HepG2 (cell line): Measurements from ENCODE around the gene BTN1A1. TPM values are rescaled to one million over a fixed set of nuclear protein-coding genes. Genes with fewer than 3 reads are reported as not detected.

Experiments used
- CAMTA2 ChIP-seq: sonication (generic); formaldehyde crosslinking; IDR thresholded peaks from 2 replicates; pipeline ENCODE4 v1.4.0; 2020; ENCODE audit warnings: mild to moderate bottlenecking, missing genetic modification reagents, borderline replicate concordance
- CCDC6 ChIP-seq: sonication (generic); formaldehyde crosslinking; IDR thresholded peaks from 2 replicates; pipeline ENCODE4 v1.8.1; 2022; ENCODE audit warnings: mild to moderate bottlenecking, missing genetic modification reagents, moderate library complexity
- CREM ChIP-seq, 2 experiments: sonication (generic) in 1 of 2; formaldehyde crosslinking in 1 of 2; IDR thresholded peaks; 2 replicates each; pipeline versions ENCODE4 v1.4.0 to v1.6.1; 2016 to 2020; ENCODE audit warnings: antibody characterized with exemption in 1 of 2, mild to moderate bottlenecking in 1 of 2, missing genetic modification reagents in 1 of 2
- EZH2 ChIP-seq: conservative IDR thresholded peaks from 2 replicates; pipeline ENCODE4 v1.6.1; 2012; ENCODE audit warnings: mild to moderate bottlenecking, low read depth, low read length, moderate library complexity
- HNRNPH1 ChIP-seq: fragments of 200-400 bp; formaldehyde crosslinking; optimal IDR thresholded peaks from 2 replicates; pipeline ENCODE3; 2017; ENCODE audit warnings: mild to moderate bottlenecking, low read depth, low read length
- HOXD1 ChIP-seq: sonication (generic); formaldehyde crosslinking; IDR thresholded peaks from 2 replicates; pipeline ENCODE4 v1.5.0; 2020; ENCODE audit warnings: missing genetic modification reagents
- KLF13 ChIP-seq: sonication (generic); formaldehyde crosslinking; IDR thresholded peaks from 2 replicates; pipeline ENCODE4 v1.4.0; 2020; ENCODE audit warnings: mild to moderate bottlenecking, missing genetic modification reagents
- MED13 ChIP-seq: sonication (generic); formaldehyde crosslinking; IDR thresholded peaks from 2 replicates; pipeline ENCODE4 v1.5.0; 2020; ENCODE audit warnings: missing genetic modification reagents
- PLSCR1 ChIP-seq: sonication (generic); formaldehyde crosslinking; IDR thresholded peaks from 2 replicates; pipeline ENCODE4 v1.5.0; 2020; ENCODE audit warnings: missing genetic modification reagents, mild to moderate bottlenecking, borderline replicate concordance
- POGK ChIP-seq: sonication (generic); formaldehyde crosslinking; conservative IDR thresholded peaks from 2 replicates; pipeline ENCODE4 v1.8.0; 2022; ENCODE audit warnings: mild to moderate bottlenecking, moderate library complexity, missing genetic modification reagents
- TFE3 ChIP-seq: IDR thresholded peaks from 2 replicates; pipeline ENCODE4 v1.6.1; 2016
- ZGPAT ChIP-seq: IDR thresholded peaks from 2 replicates; pipeline ENCODE4 v1.6.1; 2016; ENCODE audit warnings: mild to moderate bottlenecking
- ZNF362 ChIP-seq: sonication (generic); formaldehyde crosslinking; IDR thresholded peaks from 2 replicates; pipeline ENCODE4 v1.4.0; 2020; ENCODE audit warnings: missing genetic modification reagents, mild to moderate bottlenecking, borderline replicate concordance
- ZNF383 ChIP-seq: sonication (generic); formaldehyde crosslinking; IDR thresholded peaks from 2 replicates; pipeline ENCODE4 v1.4.0; 2020; ENCODE audit warnings: missing genetic modification reagents, mild to moderate bottlenecking, borderline replicate concordance
- ZNF484 ChIP-seq: sonication (generic); formaldehyde crosslinking; IDR thresholded peaks from 2 replicates; pipeline ENCODE4 v1.5.1; 2020; ENCODE audit warnings: mild to moderate bottlenecking, low read depth, missing genetic modification reagents, borderline replicate concordance
- ZNF512 ChIP-seq: sonication (generic); formaldehyde crosslinking; IDR thresholded peaks from 2 replicates; pipeline ENCODE4 v1.4.0; 2020; ENCODE audit warnings: mild to moderate bottlenecking, missing genetic modification reagents
- ZNF543 ChIP-seq: sonication (generic); formaldehyde crosslinking; IDR thresholded peaks from 2 replicates; pipeline ENCODE4 v1.4.0; 2020; ENCODE audit warnings: mild to moderate bottlenecking, missing genetic modification reagents
- ZNF746 ChIP-seq: sonication (generic); formaldehyde crosslinking; IDR thresholded peaks from 2 replicates; pipeline ENCODE4 v1.8.0; 2022; ENCODE audit warnings: mild to moderate bottlenecking, missing genetic modification reagents
- ZNF776 ChIP-seq: sonication (generic); formaldehyde crosslinking; IDR thresholded peaks from 2 replicates; pipeline ENCODE4 v1.4.0; 2020; ENCODE audit warnings: mild to moderate bottlenecking, missing genetic modification reagents
- ZSCAN12 ChIP-seq: sonication (generic); formaldehyde crosslinking; IDR thresholded peaks from 2 replicates; pipeline ENCODE4 v1.9.0; 2021; ENCODE audit warnings: mild to moderate bottlenecking, missing genetic modification reagents
- polyA plus RNA-seq, 8 experiments: library from polyadenylated mRNA; depleted of rRNA in 3 of 8; stranded (reverse) in 7 of 8; unstranded in 1 of 8; fragments of >200 nt; fragmentation: Illumina TruSeq in 4 of 8; extraction: Trizol in 4 of 8; gene quantifications; 2 replicates each; pipeline versions ENCODE4 v1.2.1 to v1.2.3, GENCODE V29; 2011 to 2016; ENCODE audit warnings: low read depth in 4 of 8, missing spikeins in 1 of 8, mixed read lengths in 1 of 8; ENCODE audit not compliant: insufficient read depth in 1 of 8
- total RNA-seq, 5 experiments: library from RNA; depleted of rRNA; stranded (reverse); fragments of >200 nt; fragmentation: Illumina TruSeq; extraction: Trizol; gene quantifications; 2 replicates each; pipeline ENCODE4 v1.2.3, GENCODE V29; 2016; ENCODE audit warnings: low read depth in 1 of 5

Gene BTN1A1
- total and polyA plus RNA-seq, 2 of the 13 experiments (the other 11 are each of a cell fraction or from before 2014, with no cell fraction given): 0.04 TPM; not detected in 1

GRCh38 chr6:26537846-26538571, 37.9 kb downstream of the BTN1A1 start, which contains the start of gene HMGN4 (continued):
- TF ChIP-seq ZGPAT (CRISPR knock-in tag) (peak; percentile 63; the same call in 1 of the 2 replicates), CAMTA2 (no peak), ZNF776 (peak; percentile 79; the same call in 1 of the 2 replicates), CCDC6 (CRISPR knock-in tag) (peak; percentile 84), POGK (CRISPR knock-in tag) (peak; percentile 73; the same call in 1 of the 2 replicates), ZNF543 (no peak; the same call in none of the 2 replicates), ZNF362 (CRISPR knock-in tag) (peak; percentile 100), HNRNPH1 (no peak), ZNF484 (CRISPR knock-in tag) (no peak), ZNF746 (no peak), ZNF512 (CRISPR knock-in tag) (no peak), CREM (IDR thresholded peaks at IDR 0.05) (peak; percentile 9; the same call in 1 of the 2 replicates), CREM (CRISPR knock-in tag; IDR thresholded peaks at IDR 0.05) (no peak), KLF13 (0 out of 2 replicates have a peak, but pooled peaks have one; percentile 38), HOXD1 (peak; percentile 80), PLSCR1 (CRISPR knock-in tag) (no peak), TFE3 (CRISPR knock-in tag) (peak; percentile 13; the same call in 1 of the 2 replicates), ZNF383 (CRISPR knock-in tag) (peak; percentile 89), ZSCAN12 (CRISPR knock-in tag) (no peak), MED13 (peak; percentile 47; the same call in 1 of the 2 replicates), EZH2 (no peak)
